ENCODE results near the gene TMEM167B.
"Not testable (repeated sequence)": the region's sequence is repeated elsewhere in the genome, so short reads cannot be mapped to it uniquely, and the experiment has no call there.

DNA sequence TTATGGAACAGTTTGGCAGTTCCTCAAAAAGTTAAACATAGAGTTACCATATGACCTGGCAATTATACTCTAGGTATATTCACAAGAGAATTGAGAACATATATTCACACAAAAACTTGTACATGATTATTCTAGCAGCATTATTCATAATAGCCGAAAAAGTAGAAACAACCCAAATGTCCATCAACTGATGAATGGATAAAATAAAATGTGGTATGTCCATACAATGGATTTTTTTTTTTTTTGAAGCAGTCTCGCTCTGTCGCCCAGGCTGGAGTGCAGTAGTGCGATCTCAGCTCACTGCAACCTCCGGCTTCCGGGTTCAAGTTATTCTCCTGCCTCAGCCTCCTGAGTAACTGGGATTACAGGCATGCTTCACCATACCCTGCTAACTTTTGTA lies 52.2 kb downstream of the TMEM167B start:
- TF ChIP-seq POLR2A (IDR thresholded peaks at IDR 0.05; ENCODE audit: low read depth, low read length); POLR2AphosphoS5 (IDR thresholded peaks at IDR 0.05; ENCODE audit: low read depth, low read length); TAF1 (IDR thresholded peaks at IDR 0.05; ENCODE audit: borderline replicate concordance, low read depth, low read length): not testable (repeated sequence)
